ENCODE data around the gene HSD11B2.

- TF ChIP-seq CTCF (IDR thresholded peaks at IDR 0.05), result no peak
- TF ChIP-seq ZMAT4 (CRISPR knock-in tag; IDR thresholded peaks at IDR 0.05), result no peak
- no peak for TF ChIP-seq ETV6 (CRISPR knock-in tag; IDR thresholded peaks at IDR 0.05)
- no peak for TF ChIP-seq MYBL2 (CRISPR knock-in tag; IDR thresholded peaks at IDR 0.05)
- no peak for TF ChIP-seq ZNF121 (CRISPR knock-in tag; IDR thresholded peaks at IDR 0.05)
- TF ChIP-seq HMGXB4 (CRISPR knock-in tag; IDR thresholded peaks at IDR 0.05), result no peak
These were observed 18.6 kb upstream of the HSD11B2 start for GRCh38 chr16:67412294-67412693.
